WI38 (cell line): Measurements from ENCODE around the gene NCAPD2.
"Not testable (repeated sequence)": the region's sequence is repeated elsewhere in the genome, so short reads cannot be mapped to it uniquely, and the experiment has no call there.

Experiments used
- H3K4me3 ChIP-seq: 2 replicates; pipeline ENCODE4 v1.5.1; 2011; ENCODE audit warnings: low read depth, mild to moderate bottlenecking, control low read depth, low read length
- CTCF ChIP-seq: IDR thresholded peaks from 2 replicates; pipeline ENCODE4 v1.5.1; 2012; ENCODE audit warnings: low read depth, mild to moderate bottlenecking, control low read depth, low read length

NCAPD2 gene

GRCh38 chr12:6468283-6468575 lies 25.7 kb upstream of the NCAPD2 start:
- TF ChIP-seq CTCF = no peak
- H3K4me3 ChIP-seq = no peak overlapping the region

- peak overlapping the region; percentile 83 for H3K4me3 ChIP-seq
- TF ChIP-seq CTCF = no peak
Measured at GRCh38 chr12:6469092-6469491, 24.8 kb upstream of the NCAPD2 start.

GRCh38 chr12:6469609-6470374 lies 24.1 kb upstream of the NCAPD2 start:
- no peak for TF ChIP-seq CTCF
- H3K4me3 ChIP-seq = peak overlapping the region; percentile 83

- TF ChIP-seq CTCF = no peak
Measured at GRCh38 chr12:6470375-6471163, 23.3 kb upstream of the NCAPD2 start, which contains the start of gene VAMP1. Gene VAMP1, minus strand, starts transcription at chr12:6470677. Its CDS starts 146 bp downstream, at chr12:6470531.

GRCh38 chr12:6471989-6472360 lies 21.9 kb upstream of the NCAPD2 start:
- TF ChIP-seq CTCF = no peak

More at GRCh38 chr12:6470375-6471163, 23.3 kb upstream of the NCAPD2 start, which contains the start of gene VAMP1:
- peak within 1 kb of the TSS; percentile 83 for H3K4me3 ChIP-seq

GRCh38 chr12:6472491-6472890 lies 21.4 kb upstream of the NCAPD2 start:
- no peak for TF ChIP-seq CTCF

More at GRCh38 chr12:6471989-6472360, 21.9 kb upstream of the NCAPD2 start:
- H3K4me3 ChIP-seq = no peak overlapping the region

GRCh38 chr12:6475233-6475975 lies 18.5 kb upstream of the NCAPD2 start:
- not testable (repeated sequence) for H3K4me3 ChIP-seq

More at GRCh38 chr12:6472491-6472890, 21.4 kb upstream of the NCAPD2 start:
- no peak overlapping the region for H3K4me3 ChIP-seq
